Psoas muscle (tissue), 8 donors: Measurements from ENCODE around the gene EGFLAM. TPM values are rescaled to one million over a fixed set of nuclear protein-coding genes. Genes with fewer than 3 reads are reported as not detected.
A peak's percentile ranks its signal among the peaks of the same experiment; 100 is the strongest.

ENCODE experiments used
- ATAC-seq, 4 donors: fragments of 200-7000 bp; cut with Tn5 transposase; one replicate each; pipeline ENCODE4 v1.9.1; 2020; ENCODE audit warnings: moderate library complexity in 3 of 4, mild to moderate bottlenecking in 2 of 4
- DNase-seq, 2 donors: peaks; one replicate each; pipeline ENCODE4 v3.0.0-alpha.2; 2020
- H3K27ac ChIP-seq: fragments of 200-600 bp; one replicate; pipeline ENCODE4 v1.8.0; 2022
- H3K27me3 ChIP-seq, 3 donors: fragments of 200-600 bp in 1 of 3; one replicate each; pipeline versions ENCODE4 v1.6.1 to v1.8.0; 2013 to 2022; ENCODE audit warnings: low read length in 2 of 3, mild to moderate bottlenecking in 2 of 3, moderate library complexity in 1 of 3; ENCODE audit not compliant: insufficient read depth in 3 of 3
- H3K36me3 ChIP-seq, 2 donors: fragments of 200-600 bp in 1 of 2; one replicate each; pipeline versions ENCODE4 v1.6.1 to v1.8.0; 2013 to 2022; ENCODE audit warnings: low read depth in 1 of 2, mild to moderate bottlenecking in 1 of 2, moderate library complexity in 1 of 2; ENCODE audit not compliant: insufficient read depth in 1 of 2
- H3K4me1 ChIP-seq: fragments of 200-600 bp; one replicate; pipeline ENCODE4 v1.8.0; 2022
- H3K4me3 ChIP-seq: fragments of 200-600 bp; one replicate; pipeline ENCODE4 v1.8.0; 2022; ENCODE audit warnings: mild to moderate bottlenecking
- H3K9me3 ChIP-seq: fragments of 200-600 bp; one replicate; pipeline ENCODE4 v1.8.0; 2022
- CTCF ChIP-seq: fragments of 200-600 bp; IDR thresholded peaks from one replicate; pipeline ENCODE4 v1.8.0; 2022; ENCODE audit warnings: antibody characterized with exemption
- WGBS, 3 donors: extraction: QIAGEN DNeasy Blood & Tissue Kit; methylation state at CpG; one replicate each; pipeline versions ENCODE4 v1.1.6 to v1.1.7; 2013; 5-methylcytosine and 5-hydroxymethylcytosine counted together
- intact Hi-C, 2 donors: fragments of 100-400 bp; cut with DNase I; formaldehyde crosslinking; loops; one replicate each; pipeline versions ENCODE4 v1.11.0 to v1.14.2; 2022
- polyA plus RNA-seq, 3 donors: library from polyadenylated mRNA; stranded (reverse); fragments of 200-250 nt; gene quantifications; one replicate each; pipeline ENCODE4 v1.2.3, GENCODE V29; 2013
- total RNA-seq, 4 donors: library from RNA; stranded (reverse); fragmentation: NEBNext Ultra II Directional in 2 of 4; extraction: Animal tissue kit (Norgen Biotek cat#: 25700) in 2 of 4; gene quantifications; one replicate each; pipeline versions ENCODE4 v1.2.1 to v1.2.4, GENCODE V29; 2021 to 2023
- donor health status: healthy with polysubstance abuse.
- donor health status: DM: no; HTN: no; CAD: no; lungs with moderate emphysema.
- donor health status: Bipolar disorder and iron deficiency.
- donor health status: healthy.
- donor health status: DM: yes; HTN: yes; CAD: no.
- donor health status: DM: no; HTN: no; CAD: no.
- donor health status: DM: no; HTN: no; CAD: no.
- donor health status: DM: yes; HTN: yes; CAD: no.

EGFLAM gene
- total and polyA plus RNA-seq, 7 donors: 16.0 to 53.8 (median 35.3) TPM

- TF ChIP-seq CTCF: no peak
- no peak overlapping the region for H3K4me3 ChIP-seq
- no peaks in the 10 kb centered on the region for H3K9me3 ChIP-seq
- ATAC-seq (no peak), DNase-seq (no peak)
- no peaks in the 10 kb centered on the region for H3K36me3 ChIP-seq
- WGBS, 3 donors: 53 to 69% (median 67%) methylated on average over 1 of the region's 1 CpG
- peaks cover 0 to 16% (median 3%) of the 10 kb centered on the region in 3 donors for H3K27me3 ChIP-seq
- intact Hi-C loops: no loop called here
- H3K4me1 ChIP-seq: no peaks in the 10 kb centered on the region
- H3K27ac ChIP-seq: no peak overlapping the region
Observed at GRCh38 chr5:38378579-38378978, 120.2 kb downstream of the EGFLAM start.

DNA sequence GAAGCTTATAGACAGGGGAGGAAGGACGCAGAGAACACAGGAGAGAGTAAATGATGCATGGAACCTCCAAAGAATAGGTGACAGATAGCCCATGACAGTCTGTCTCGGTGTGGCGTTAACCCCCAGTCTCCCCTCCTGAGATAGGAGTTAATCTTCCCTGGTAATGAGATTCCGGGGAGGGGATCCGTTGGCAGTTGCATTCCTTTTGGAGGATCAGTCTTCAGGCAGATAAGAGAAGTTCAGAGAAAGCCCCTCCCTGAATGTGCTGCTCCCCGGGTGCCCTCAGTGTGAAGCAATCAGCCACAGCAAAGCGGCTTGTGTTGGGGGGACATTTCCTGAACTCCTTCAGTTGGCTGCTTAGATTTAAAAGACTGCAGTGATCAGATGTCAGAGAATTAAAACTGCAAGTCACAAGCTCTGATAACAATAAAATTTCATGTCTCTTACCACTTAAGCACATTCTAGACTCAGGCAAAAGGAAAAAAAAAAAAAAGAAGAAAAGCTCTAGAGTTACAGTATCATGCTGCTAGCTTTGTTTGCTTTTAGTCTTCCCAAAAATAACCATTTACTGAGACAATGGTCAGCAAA lies 121.1 kb downstream of the EGFLAM start:
- no peaks in the 10 kb centered on the region for H3K4me1 ChIP-seq
- 23 to 34% (median 27%) methylated on average over 7 of the region's 7 CpGs for WGBS, 3 donors
- TF ChIP-seq CTCF: no peak
- no peak overlapping the region for H3K27ac ChIP-seq
- intact Hi-C loops: no loop called here
- H3K9me3 ChIP-seq: no peaks in the 10 kb centered on the region
- peaks cover 0 to 16% (median 3%) of the 10 kb centered on the region in 3 donors for H3K27me3 ChIP-seq
- H3K4me3 ChIP-seq: no peak overlapping the region
- DNase-seq (no peak), ATAC-seq (no peak)
- no peaks in the 10 kb centered on the region for H3K36me3 ChIP-seq

DNA sequence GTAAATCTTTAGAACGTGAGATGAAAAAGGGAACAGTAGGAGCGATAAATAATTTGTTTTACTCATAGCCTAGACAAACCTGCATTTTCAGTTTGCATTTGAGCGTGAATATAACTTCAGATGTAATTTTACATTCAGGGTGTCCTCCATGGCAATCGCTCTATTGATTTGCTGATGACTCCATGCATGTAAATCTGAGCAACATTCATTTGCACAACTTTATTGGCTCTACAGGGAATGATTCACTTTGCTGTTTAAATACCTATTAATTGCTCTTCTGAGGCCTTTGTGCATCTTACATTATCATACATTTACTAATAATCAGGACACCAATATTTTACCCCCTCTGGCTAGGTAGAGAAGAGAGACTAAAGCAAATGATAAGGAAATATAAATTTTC lies 122.2 kb downstream of the EGFLAM start:
- Histone ChIP-seq H3K27ac (no peak overlapping the region), H3K36me3 (no peaks in the 10 kb centered on the region), H3K4me3 (no peak overlapping the region), H3K9me3 (no peaks in the 10 kb centered on the region), H3K4me1 (no peaks in the 10 kb centered on the region), H3K27me3 (peaks cover 0 to 16% (median 3%) of the 10 kb centered on the region in 3 donors)
- intact Hi-C loops: loop anchor here in 1 of 2 donors (2.0 kb wide), 1 partner anchor 428 kb away; no protein-coding TSS in a partner anchor
- no peak for TF ChIP-seq CTCF
- no peak for ATAC-seq
- DNase-seq: no peak
- WGBS, 3 donors: 86 to 92% (median 87%) methylated on average over 4 of the region's 4 CpGs

DNA sequence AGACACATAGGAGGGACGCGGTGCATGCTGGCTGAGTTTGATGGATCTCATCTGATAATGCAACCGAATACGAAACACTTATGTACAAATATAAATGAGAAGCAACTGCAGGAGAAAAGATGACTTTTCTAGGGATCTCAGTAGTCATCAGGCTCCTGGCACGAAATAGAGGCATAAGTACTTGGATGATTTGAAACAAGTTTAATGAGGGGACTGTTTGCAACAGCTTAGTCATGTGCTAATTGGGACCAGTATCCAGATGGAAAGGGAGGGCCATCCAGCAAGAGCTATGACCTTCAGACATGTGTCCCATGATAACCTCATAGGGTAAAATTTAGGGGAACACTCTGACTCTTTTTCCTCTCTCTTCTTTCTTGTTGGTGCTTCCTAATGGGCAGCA lies 123.0 kb downstream of the EGFLAM start:
- ATAC-seq (no peak), DNase-seq (no peak)
- intact Hi-C loops: loop anchor here in 1 of 2 donors (2.0 kb wide), 1 partner anchor 427 kb away; no protein-coding TSS in a partner anchor
- H3K4me1 ChIP-seq: no peaks in the 10 kb centered on the region
- no peak overlapping the region for H3K27ac ChIP-seq
- no peak overlapping the region for H3K4me3 ChIP-seq
- no peaks in the 10 kb centered on the region for H3K36me3 ChIP-seq
- 86 to 92% (median 88%) methylated on average over 5 of the region's 5 CpGs for WGBS, 3 donors
- H3K9me3 ChIP-seq: no peaks in the 10 kb centered on the region
- TF ChIP-seq CTCF: no peak
- peaks cover 0 to 15% (median 3%) of the 10 kb centered on the region in 3 donors for H3K27me3 ChIP-seq

DNA sequence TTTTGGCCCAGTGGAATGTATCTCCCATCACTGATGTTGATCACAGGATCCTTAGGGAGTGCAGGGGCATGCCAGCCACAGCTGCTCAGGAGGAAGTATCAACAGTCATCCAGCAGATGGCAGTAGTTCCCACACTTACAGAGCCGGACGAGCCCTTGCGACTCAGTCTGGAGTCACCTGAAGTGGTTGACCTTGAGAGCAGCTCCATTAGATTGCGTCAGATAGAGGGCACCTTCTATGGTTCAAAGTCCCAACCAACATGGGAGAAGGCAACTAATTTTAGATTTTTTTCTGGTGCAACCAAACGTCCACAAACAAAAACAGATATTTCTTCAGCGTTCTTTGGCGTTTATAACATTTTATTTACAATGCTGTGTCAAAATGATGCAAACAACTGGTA lies 124.5 kb downstream of the EGFLAM start:
- no peak overlapping the region for H3K4me3 ChIP-seq
- no peaks in the 10 kb centered on the region for H3K4me1 ChIP-seq
- peak; percentile 68 for TF ChIP-seq CTCF
- WGBS, 3 donors: 36 to 42% (median 38%) methylated on average over 7 of the region's 7 CpGs
- no peak overlapping the region for H3K27ac ChIP-seq
- DNase-seq: peak in 1 of 2 donors; percentile 35
- peaks cover 0 to 10% (median 3%) of the 10 kb centered on the region in 3 donors for H3K27me3 ChIP-seq
- H3K36me3 ChIP-seq: no peaks in the 10 kb centered on the region
- no peaks in the 10 kb centered on the region for H3K9me3 ChIP-seq
- intact Hi-C loops: no loop called here
- ATAC-seq: peak; percentile 82 to 89 (median 85)
